HK-2 (cell line): ENCODE measurements around the gene MFGE8.

Experiments used
- DNase-seq: peaks from one replicate; pipeline ENCODE4 v3.0.0-alpha.2; 2018; ENCODE audit not compliant: unreplicated experiment

Gene MFGE8

DNA sequence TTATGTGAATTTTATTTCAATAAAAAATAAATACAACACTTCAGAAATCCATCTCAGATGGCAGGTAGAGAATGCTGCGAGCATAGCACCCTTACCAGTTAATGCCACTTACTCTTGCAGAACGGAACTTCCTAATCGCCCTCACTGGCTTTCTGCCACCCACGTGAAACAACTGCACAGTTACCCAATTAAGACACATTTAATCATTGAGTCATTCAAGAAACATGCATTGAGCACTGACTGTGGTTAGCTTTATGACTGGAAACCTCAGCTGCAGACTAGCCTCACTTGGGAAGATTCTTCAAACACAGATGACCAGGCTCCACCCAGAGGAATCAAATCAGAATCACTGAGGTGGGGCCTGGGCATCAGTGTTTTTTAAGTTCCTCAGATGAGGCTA lies 5.6 kb upstream of the MFGE8 start:
- DNase-seq: peak; percentile 68

DNA sequence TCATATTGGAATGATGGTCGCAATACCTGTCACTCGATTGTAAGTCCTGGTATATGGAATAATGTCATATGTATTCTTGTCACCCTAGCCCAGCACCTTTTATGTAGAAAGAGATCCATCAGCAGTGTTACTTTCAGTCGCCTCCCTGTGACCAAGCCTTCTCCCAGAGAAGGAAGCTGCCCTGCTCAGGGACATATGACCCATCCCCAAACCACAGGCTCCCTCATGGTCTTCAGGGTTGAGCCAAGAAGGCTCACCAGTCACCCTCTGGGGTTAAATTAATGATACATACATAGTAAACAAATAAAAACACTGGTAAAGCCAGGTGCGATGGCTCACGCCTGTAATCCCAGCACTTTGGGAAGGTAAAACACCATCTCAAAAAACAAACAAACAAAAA lies 4.6 kb upstream of the MFGE8 start:
- DNase-seq: no peak

- no peak for DNase-seq
These were observed 2.2 kb upstream of the MFGE8 start for GRCh38 chr15:88915354-88915753.

DNA sequence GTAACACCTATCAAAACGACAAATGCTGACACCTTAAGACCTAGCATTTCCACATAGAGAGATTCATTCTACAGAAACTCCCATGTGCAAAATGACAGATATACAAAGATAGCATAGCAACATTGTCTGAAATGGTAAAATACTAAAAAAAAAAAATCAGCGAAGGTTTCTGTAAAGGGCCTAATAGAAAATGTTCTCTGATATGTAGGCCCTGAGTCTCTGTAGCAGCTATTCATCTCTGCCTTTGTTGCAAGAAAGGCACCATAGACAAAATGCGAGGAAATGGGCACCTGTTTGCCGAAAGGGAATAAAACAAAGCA lies 631 bp upstream of the MFGE8 start:
- no peak for DNase-seq

- DNase-seq: peak; percentile 25
These were observed 668 bp downstream of the MFGE8 start for GRCh38 chr15:88912500-88912921.

DNA sequence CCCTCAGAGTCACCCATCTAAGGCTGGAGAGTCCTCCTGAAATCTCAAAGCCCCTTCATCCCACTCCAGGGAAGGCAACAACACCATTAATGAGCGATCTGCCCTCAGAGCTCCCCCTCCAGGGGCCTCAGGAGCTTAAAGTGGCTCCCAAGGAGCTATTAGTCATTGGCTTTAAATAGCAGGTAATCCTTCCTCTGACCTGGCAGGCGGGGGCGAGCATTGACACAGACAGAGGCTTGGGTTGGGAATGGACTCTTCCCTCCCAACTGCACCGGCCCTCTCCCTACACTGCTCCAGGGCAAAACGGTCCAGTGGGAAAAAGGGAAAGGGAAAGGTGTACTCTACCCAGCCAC lies 1.4 kb downstream of the MFGE8 start:
- DNase-seq: peak; percentile 46

GRCh38 chr15:88909956-88910831 lies 3.0 kb downstream of the MFGE8 start:
- no peak for DNase-seq

GRCh38 chr15:88908697-88909621 lies 4.2 kb downstream of the MFGE8 start:
- no peak for DNase-seq

- DNase-seq: no peak
These were observed 5.1 kb downstream of the MFGE8 start for GRCh38 chr15:88908123-88908522.

DNA sequence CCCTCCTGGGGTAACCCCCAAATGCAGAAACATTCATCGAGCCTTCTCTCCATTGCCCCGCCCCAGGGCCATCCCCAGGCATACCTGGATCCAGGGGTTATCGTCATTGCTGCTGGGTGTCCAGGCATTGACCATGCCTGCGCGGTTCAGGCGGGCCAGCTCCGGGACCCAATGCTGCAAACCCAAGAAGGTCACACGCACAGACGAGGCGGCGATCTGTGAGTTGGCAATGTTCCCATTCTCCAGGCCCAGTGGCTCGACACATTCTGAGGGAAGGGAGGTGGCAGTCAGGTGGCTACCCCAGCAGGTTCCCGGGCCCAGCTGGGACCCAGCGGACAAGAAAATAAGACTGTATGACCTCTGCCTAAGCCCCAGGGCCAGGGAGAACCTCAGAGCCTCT lies 6.1 kb downstream of the MFGE8 start:
- no peak for DNase-seq

GRCh38 chr15:88906551-88906950 lies 6.6 kb downstream of the MFGE8 start:
- DNase-seq: no peak

DNA sequence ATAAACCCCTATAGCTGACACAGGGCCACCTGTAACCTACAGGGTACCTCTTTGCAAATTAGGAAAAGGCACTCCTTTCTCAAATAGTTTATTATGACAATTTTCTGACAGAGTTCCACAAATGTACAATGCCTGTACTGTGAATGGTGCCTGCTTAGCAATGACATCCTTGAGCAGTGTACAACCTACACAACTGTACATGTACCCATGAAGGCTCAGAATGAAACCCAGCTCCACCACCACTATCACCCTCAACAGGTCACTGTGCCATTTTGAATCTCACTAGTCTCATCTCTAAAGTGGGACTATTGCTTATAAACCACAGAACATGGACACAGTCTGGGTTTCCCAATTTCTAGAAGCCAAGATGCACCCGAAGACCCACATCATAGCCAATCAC lies 7.0 kb downstream of the MFGE8 start:
- no peak for DNase-seq

DNA sequence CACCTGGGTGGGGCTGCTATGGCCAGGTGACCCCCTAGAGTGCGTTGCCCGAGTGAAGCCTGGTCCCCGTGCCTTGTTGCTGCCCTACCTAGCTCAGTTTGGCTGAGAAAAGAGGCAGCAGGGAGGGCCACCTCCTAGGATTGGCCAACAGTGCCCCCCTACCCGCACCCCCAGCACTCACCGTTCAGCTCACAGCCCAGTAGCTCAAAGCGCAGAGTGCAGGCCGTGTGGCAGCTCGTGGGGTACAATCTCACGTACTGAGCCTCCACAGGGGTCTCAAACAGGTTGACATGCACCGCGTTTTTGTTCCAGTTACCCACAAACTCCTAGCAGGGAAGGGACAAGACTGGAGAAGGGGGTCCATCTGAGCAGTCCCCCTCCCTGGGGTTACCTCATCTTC lies 7.6 kb downstream of the MFGE8 start:
- DNase-seq: no peak

GRCh38 chr15:88904624-88905327 lies 8.4 kb downstream of the MFGE8 start:
- peak; percentile 68 for DNase-seq

GRCh38 chr15:88904257-88904623 lies 8.9 kb downstream of the MFGE8 start:
- DNase-seq: no peak

- no peak for DNase-seq
These were observed 10.3 kb downstream of the MFGE8 start for GRCh38 chr15:88902846-88903245.

DNA sequence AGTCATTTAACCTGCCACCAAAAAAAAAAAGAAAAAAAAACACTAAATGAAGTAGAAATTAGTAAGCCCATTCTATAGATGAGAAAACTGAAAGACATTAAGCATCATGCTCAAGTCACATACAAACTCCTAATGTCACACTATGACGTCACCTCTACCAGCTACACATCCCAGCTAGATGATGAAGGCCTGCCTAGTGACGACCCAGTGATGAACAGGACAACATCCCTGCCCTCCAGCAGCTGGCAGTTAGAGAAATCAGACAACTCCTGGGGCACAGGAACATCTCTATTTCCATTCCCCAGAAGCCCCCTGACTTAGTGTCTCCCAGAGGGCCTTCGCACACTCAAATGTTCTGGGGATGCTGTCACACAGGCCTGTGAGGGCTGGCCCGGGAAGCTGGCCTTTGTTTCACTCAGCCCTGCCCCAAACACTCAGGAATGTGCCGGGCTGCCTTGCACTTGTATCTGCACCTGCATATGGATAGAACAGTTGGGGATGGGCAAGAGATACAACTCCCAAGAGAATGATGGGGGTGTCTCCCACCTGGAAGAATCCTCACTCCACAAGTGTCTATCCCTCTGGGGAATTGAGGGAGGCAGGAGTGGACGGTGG lies 10.9 kb downstream of the MFGE8 start:
- no peak for DNase-seq

DNA sequence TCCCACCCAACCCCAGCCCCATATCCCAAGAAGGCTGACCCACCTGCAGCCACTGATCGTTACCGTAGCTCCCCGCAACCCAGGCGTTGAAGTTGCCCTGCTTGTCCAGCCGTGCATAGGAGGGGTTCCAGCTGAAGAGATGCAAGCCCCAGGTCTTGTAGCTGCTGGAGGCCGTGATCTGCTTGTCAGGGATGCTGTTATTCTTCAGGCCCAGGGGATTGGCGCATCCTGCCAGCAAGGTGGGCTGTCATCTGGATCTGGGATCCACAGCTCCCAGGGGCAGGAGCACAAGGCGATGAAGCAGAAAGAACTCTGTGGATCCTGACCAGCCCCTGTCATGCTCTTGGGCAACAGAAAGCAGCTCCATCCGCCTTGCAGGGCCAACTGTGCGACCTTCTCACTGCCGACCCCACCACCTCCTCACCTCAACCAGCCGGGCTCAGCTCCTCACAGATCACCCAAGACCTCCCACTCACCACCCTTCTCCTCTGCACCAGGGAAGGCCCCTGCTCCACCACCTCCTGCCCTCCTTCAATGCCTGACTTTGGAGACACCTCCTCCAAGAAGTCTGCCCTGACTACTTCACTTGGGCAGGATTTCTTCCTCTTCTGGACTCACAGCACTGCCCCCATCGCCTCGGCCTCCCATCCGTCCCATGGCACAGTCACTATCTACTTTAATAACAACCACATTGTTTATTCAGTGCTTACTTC lies 11.5 kb downstream of the MFGE8 start:
- DNase-seq: no peak

GRCh38 chr15:88900982-88901418 lies 12.2 kb downstream of the MFGE8 start:
- DNase-seq: no peak

DNA sequence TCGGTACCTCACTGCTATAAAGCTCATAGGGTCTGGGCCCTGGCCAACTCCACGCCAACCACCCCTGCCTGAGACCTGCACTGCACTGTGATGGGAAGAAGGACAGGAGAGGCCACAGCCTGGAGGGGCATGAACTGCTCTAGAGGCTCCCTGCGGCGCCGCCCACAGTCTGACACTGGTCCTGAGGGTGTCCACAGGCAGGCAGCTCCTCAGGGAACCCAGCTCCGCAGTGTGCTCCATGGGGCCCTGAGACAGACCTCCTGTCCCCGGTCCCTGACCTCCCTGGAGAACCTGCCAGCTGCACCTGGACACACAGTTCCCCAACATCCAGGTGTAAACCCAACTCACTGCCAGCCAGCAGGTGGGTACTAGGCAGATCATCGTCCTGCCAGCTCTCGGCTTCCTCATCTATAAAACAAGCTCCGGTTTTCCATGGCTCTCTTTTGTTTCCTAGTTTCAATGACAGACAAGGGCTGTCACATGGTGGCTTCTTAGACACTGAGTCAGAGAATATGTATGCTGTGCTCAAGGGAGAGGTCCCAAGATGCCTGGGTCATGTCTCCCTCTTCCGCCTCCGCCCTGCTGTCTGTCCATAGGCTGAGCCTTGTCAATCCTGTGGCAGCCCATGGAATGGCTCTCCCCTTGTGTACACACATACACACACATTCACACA lies 12.7 kb downstream of the MFGE8 start:
- peak; percentile 37 for DNase-seq

DNA sequence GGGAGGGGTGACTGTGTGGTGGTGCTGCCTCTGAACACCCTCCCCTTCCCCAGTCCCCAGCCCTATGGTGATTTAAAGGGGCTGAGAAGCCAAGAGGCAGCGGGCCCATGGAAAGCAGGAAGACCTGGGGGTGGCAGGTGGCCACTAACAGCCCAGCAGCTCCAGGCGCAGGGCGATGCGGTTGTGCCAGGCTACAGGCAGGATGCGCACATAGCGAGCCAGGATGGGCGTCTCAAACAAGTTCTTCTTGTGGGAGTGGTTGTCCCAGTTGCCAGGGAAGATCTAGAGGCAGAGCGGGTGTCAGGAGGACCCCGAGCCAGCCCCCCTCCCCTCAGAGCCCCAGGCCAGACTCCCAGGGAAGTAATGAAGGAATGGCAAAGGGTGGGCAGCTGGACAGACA lies 13.9 kb downstream of the MFGE8 start:
- no peak for DNase-seq
